Measurements from ENCODE around the gene PDHB. TPM values are rescaled to one million over a fixed set of nuclear protein-coding genes. Genes with fewer than 3 reads are reported as not detected.

PDHB gene
- total RNA-seq = 82.1 and 99.7 TPM in 2 replicates

GRCh38 chr3:58433400-58434167, at the start of gene PDHB:
PDHB (minus strand) TSS chr3:58433832; CDS start chr3:58433809, 23 bp downstream.

Other genes starting within 250 kb of the PDHB start
- gene DNASE1L3, start 222.9 kb downstream of the PDHB start, total RNA-seq = under 0.01 TPM in 1 of 2 replicates, not detected in the other
- 7.1 and 11.2 TPM in 2 replicates for gene ABHD6, start 196.0 kb downstream of the PDHB start, total RNA-seq
- gene RPP14, start 127.6 kb downstream of the PDHB start, total RNA-seq = 14.4 and 17.5 TPM in 2 replicates
- 6.5 and 14.6 TPM in 2 replicates for gene HTD2, start 127.3 kb downstream of the PDHB start, total RNA-seq
- 11.7 and 14.7 TPM in 2 replicates for gene PXK, start 100.9 kb downstream of the PDHB start, total RNA-seq
- gene KCTD6, start 58.3 kb upstream of the PDHB start, total RNA-seq = 5.2 and 8.7 TPM in 2 replicates
- gene ACOX2, start 103.4 kb upstream of the PDHB start, total RNA-seq = 1.3 and 1.7 TPM in 2 replicates
- 8.8 and 12.2 TPM in 2 replicates for gene FAM107A, start 143.6 kb upstream of the PDHB start, total RNA-seq
- gene FAM3D, start 232.9 kb upstream of the PDHB start, total RNA-seq = under 0.01 and 0.61 TPM in 2 replicates